HCT116 (cell line): ENCODE results near the gene SNORC. TPM values are rescaled to one million over a fixed set of nuclear protein-coding genes. Genes with fewer than 3 reads are reported as not detected.

Source experiments
- ATAC-seq: fragments of 200-7000 bp; cut with Tn5 transposase; 2 replicates; pipeline ENCODE4 v1.9.1; 2020; ENCODE audit warnings: mild to moderate bottlenecking, moderate library complexity
- BruUV-seq: library from RNA; stranded (reverse); fragments of 400-500 nt; replicated peaks from 2 replicates; lab custom pipeline; 2021; lab: Mats Ljungman, UMichigan
- CTCF ChIA-PET: fragments of 300-600 bp; sonication (Branson Sonifier 250); formaldehyde crosslinking; loops from one replicate; lab custom pipeline; 2021; ENCODE audit warnings: antibody characterized with exemption; lab: Charles Lee
- POLR2A ChIA-PET: fragments of 300-600, 350-600 bp; sonication (Branson Sonifier 250); formaldehyde crosslinking; loops from one replicate; lab custom pipeline; 2021; ENCODE audit warnings: antibody characterized with exemption; lab: Charles Lee
- RAD21 ChIA-PET, 2 experiments: fragments of 300-600 bp; sonication (Branson Sonifier 250); formaldehyde crosslinking; loops; one replicate each; lab custom pipeline; 2023; ENCODE audit warnings: low total read pairs in 2 of 2; ENCODE audit not compliant: uncharacterized antibody in 2 of 2, unreplicated experiment in 2 of 2, low non-redundant PET in 1 of 2; lab: Charles Lee
- DNase-seq: peaks from one replicate; pipeline ENCODE4 v3.0.0-alpha.2; 2010; ENCODE audit warnings: low read depth, low spot score
- H2AFZ ChIP-seq: fragments of 200-600 bp; shearing (Covaris generic), sonication (generic); 2 replicates; pipeline ENCODE4 v1.6.1; 2017; ENCODE audit warnings: low read depth, mixed run types, mixed read lengths, antibody characterized with exemption, low read length; ENCODE audit not compliant: poor library complexity, severe bottlenecking
- H3K27ac ChIP-seq: 2 replicates; pipeline ENCODE4 v1.5.1; 2012; ENCODE audit warnings: low read depth, low read length
- H3K27me3 ChIP-seq: fragments of 200-600 bp; sonication (generic); 2 replicates; pipeline ENCODE4 v1.6.1; 2016; ENCODE audit warnings: mixed run types, low read length, mixed read lengths; ENCODE audit not compliant: insufficient read depth
- H3K36me3 ChIP-seq, 2 experiments: fragments of 200-500 bp in 1 of 2; fragments of 200-600 bp in 1 of 2; sonication (Bioruptor generic) in 1 of 2; sonication (generic) in 1 of 2; 2 replicates each; pipeline versions ENCODE4 v1.5.1 to v1.6.1; 2014 to 2016; ENCODE audit warnings: low read length in 2 of 2, inconsistent platforms in 1 of 2, mixed read lengths in 1 of 2, mixed run types in 1 of 2; ENCODE audit not compliant: insufficient read depth in 2 of 2, control insufficient read depth in 1 of 2
- H3K4me1 ChIP-seq, 2 experiments: fragments of 200-600 bp in 1 of 2; sonication (generic) in 1 of 2; 2 replicates each; pipeline versions ENCODE4 v1.5.1 to v1.6.1; 2012 to 2017; ENCODE audit warnings: low read length in 2 of 2, inconsistent platforms in 1 of 2, mild to moderate bottlenecking in 1 of 2, mixed read lengths in 1 of 2, mixed run types in 1 of 2, moderate library complexity in 1 of 2; ENCODE audit not compliant: insufficient read depth in 2 of 2, control insufficient read depth in 1 of 2
- H3K4me2 ChIP-seq: fragments of 200-600 bp; sonication (generic); 2 replicates; pipeline ENCODE4 v1.6.1; 2017; ENCODE audit warnings: mixed run types, low read length, mixed read lengths
- H3K4me3 ChIP-seq, 2 experiments: fragments of 200-600 bp in 1 of 2; sonication (generic) in 1 of 2; replicated peaks in 1 of 2; 2 replicates each; pipeline ENCODE4 v1.5.1; 2011 to 2016; ENCODE audit warnings: low read length in 2 of 2, control low read depth in 1 of 2, low read depth in 1 of 2, mild to moderate bottlenecking in 1 of 2, mixed read lengths in 1 of 2, mixed run types in 1 of 2
- H3K79me2 ChIP-seq: fragments of 200-600 bp; sonication (generic); 2 replicates; pipeline ENCODE4 v1.6.1; 2017; ENCODE audit warnings: mild to moderate bottlenecking, mixed run types, low read length, moderate library complexity, mixed read lengths; ENCODE audit not compliant: insufficient read depth
- H3K9ac ChIP-seq: fragments of 200-600 bp; sonication (generic); 2 replicates; pipeline ENCODE4 v1.6.1; 2016; ENCODE audit warnings: low read length, mixed read lengths
- H3K9me2 ChIP-seq: fragments of 200-600 bp; sonication (generic), shearing (Covaris generic); 2 replicates; pipeline ENCODE4 v1.6.1; 2017; ENCODE audit warnings: mixed run types, mild to moderate bottlenecking, moderate library complexity; ENCODE audit not compliant: insufficient read depth
- H3K9me3 ChIP-seq, 2 experiments: fragments of 200-500 bp in 1 of 2; fragments of 200-600 bp in 1 of 2; sonication (Bioruptor generic) in 1 of 2; sonication (generic) in 1 of 2; 2 replicates each; pipeline ENCODE4 v1.6.1; 2014 to 2017; ENCODE audit warnings: low read length in 2 of 2, mixed read lengths in 2 of 2, inconsistent platforms in 1 of 2, low read depth in 1 of 2, mild to moderate bottlenecking in 1 of 2, mixed run types in 1 of 2, moderate library complexity in 1 of 2; ENCODE audit not compliant: control insufficient read depth in 1 of 2, insufficient read depth in 1 of 2
- H4K20me1 ChIP-seq: fragments of 200-600 bp; sonication (generic), shearing (Covaris generic); 2 replicates; pipeline ENCODE4 v1.6.1; 2017; ENCODE audit warnings: mixed run types, mild to moderate bottlenecking, moderate library complexity; ENCODE audit not compliant: insufficient read depth
- CEBPB ChIP-seq: IDR thresholded peaks from 2 replicates; pipeline ENCODE4 v1.6.1; 2012; ENCODE audit warnings: low read depth
- EGR1 ChIP-seq: IDR thresholded peaks from 2 replicates; pipeline ENCODE4 v1.6.1; 2012; ENCODE audit warnings: low read depth
- ELF1 ChIP-seq: IDR thresholded peaks from 2 replicates; pipeline ENCODE4 v1.6.1; 2012; ENCODE audit warnings: low read depth, borderline replicate concordance
- EZH2 ChIP-seq: fragments of 200-600 bp; sonication (generic); IDR thresholded peaks from 2 replicates; pipeline ENCODE4 v1.6.1; 2017; ENCODE audit warnings: antibody characterized with exemption, mixed run types
- JUND ChIP-seq: IDR thresholded peaks from 2 replicates; pipeline ENCODE4 v1.6.1; 2012
- POLR2A ChIP-seq: IDR thresholded peaks from 2 replicates; pipeline ENCODE4 v1.7.0; 2011; ENCODE audit warnings: borderline replicate concordance; ENCODE audit not compliant: insufficient read depth, insufficient read length; ENCODE audit errors: extremely low read depth
- POLR2AphosphoS5 ChIP-seq: IDR thresholded peaks from 2 replicates; pipeline ENCODE4 v1.6.1; 2011; ENCODE audit warnings: mild to moderate bottlenecking, low read depth, low read length, moderate library complexity
- SIN3A ChIP-seq: IDR thresholded peaks from 2 replicates; pipeline ENCODE4 v1.6.1; 2012; ENCODE audit warnings: low read depth
- TCF7L2 ChIP-seq: IDR thresholded peaks from 2 replicates; pipeline ENCODE4 v1.7.0; 2011; ENCODE audit warnings: borderline replicate concordance, inconsistent platforms; ENCODE audit not compliant: insufficient read depth, insufficient read length; ENCODE audit errors: extremely low read depth
- ZFX ChIP-seq: fragments of 450-650 bp; IDR thresholded peaks from 2 replicates; pipeline ENCODE4 v1.6.1; 2017
- ZNF274 ChIP-seq: fragments of 200-500 bp; sonication (Bioruptor generic); IDR thresholded peaks from 2 replicates; pipeline ENCODE4 v1.6.1; 2014; ENCODE audit warnings: mild to moderate bottlenecking, low read depth, low read length, inconsistent platforms
- intact Hi-C: fragments of 100-400 bp; cut with micrococcal nuclease; formaldehyde crosslinking; loops from 2 replicates; pipeline ENCODE4 v1.10.0; 2022
- total RNA-seq: library from RNA; stranded (reverse); gene quantifications from one replicate; pipeline ENCODE4 v1.2.1, GENCODE V29; 2021; ENCODE audit not compliant: unreplicated experiment
- TF ChIP-seq, protein P1 (sequence below), 3 experiments: fragments of 200-600 bp in 1 of 3; sonication (generic) in 1 of 3; IDR thresholded peaks in 2 of 3; conservative IDR thresholded peaks in 1 of 3; 2 replicates each; pipeline ENCODE4 v1.5.1; 2012 to 2017; ENCODE audit warnings: low read depth in 2 of 3, low read length in 2 of 3, antibody characterized with exemption in 1 of 3, borderline replicate concordance in 1 of 3, control low read depth in 1 of 3, mild to moderate bottlenecking in 1 of 3, mixed read lengths in 1 of 3, mixed run types in 1 of 3, moderate library complexity in 1 of 3; ENCODE audit not compliant: insufficient read depth in 1 of 3

The SNORC gene
- total RNA-seq, 1 experiment from 2014 or later, result 14.0 TPM

- Histone ChIP-seq H3K4me2 (no peak overlapping the region), H3K79me2 (no peaks in the 10 kb centered on the region), H3K4me3 (no peak overlapping the region), H3K27ac (no peak overlapping the region), H3K36me3 (no peaks in the 10 kb centered on the region), H3K9ac (no peak overlapping the region), H3K4me1 (peaks cover 15 to 25% of the 10 kb centered on the region in 2 experiments), H3K9me3 (no peaks in the 10 kb centered on the region), H3K9me2 (no peaks in the 10 kb centered on the region), H3K27me3 (no peaks in the 10 kb centered on the region), H2AFZ (no peak overlapping the region), H4K20me1 (no peaks in the 10 kb centered on the region)
- ATAC-seq, result no peak
- TF ChIP-seq POLR2AphosphoS5 (no peak), ELF1 (no peak), EGR1 (no peak), ZFX (no peak), JUND (no peak), POLR2A (no peak), EZH2 (no peak), CEBPB (no peak), ZNF274 (no peak), SIN3A (no peak), TCF7L2 (no peak)
- TF ChIP-seq, protein P1, sequence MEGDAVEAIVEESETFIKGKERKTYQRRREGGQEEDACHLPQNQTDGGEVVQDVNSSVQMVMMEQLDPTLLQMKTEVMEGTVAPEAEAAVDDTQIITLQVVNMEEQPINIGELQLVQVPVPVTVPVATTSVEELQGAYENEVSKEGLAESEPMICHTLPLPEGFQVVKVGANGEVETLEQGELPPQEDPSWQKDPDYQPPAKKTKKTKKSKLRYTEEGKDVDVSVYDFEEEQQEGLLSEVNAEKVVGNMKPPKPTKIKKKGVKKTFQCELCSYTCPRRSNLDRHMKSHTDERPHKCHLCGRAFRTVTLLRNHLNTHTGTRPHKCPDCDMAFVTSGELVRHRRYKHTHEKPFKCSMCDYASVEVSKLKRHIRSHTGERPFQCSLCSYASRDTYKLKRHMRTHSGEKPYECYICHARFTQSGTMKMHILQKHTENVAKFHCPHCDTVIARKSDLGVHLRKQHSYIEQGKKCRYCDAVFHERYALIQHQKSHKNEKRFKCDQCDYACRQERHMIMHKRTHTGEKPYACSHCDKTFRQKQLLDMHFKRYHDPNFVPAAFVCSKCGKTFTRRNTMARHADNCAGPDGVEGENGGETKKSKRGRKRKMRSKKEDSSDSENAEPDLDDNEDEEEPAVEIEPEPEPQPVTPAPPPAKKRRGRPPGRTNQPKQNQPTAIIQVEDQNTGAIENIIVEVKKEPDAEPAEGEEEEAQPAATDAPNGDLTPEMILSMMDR (IDR thresholded peaks at IDR 0.05 in 2 of 3, conservative IDR thresholded peaks at IDR 0.05 in 1 of 3; ENCODE audit: borderline replicate concordance in 1 of 3, insufficient read depth in 1 of 3, low read depth in 2 of 3, low read length in 2 of 3), result no peak
- intact Hi-C loops, result no loop called here
- BruUV-seq, result no TSS peak
- ChIA-PET RAD21 (no interaction called here), POLR2A (no interaction called here), CTCF (no interaction called here)
- DNase-seq, result no peak
These were observed 18.2 kb downstream of the SNORC start for GRCh38 chr2:232888099-232888836.
